ENCODE results near the gene IKZF4. TPM values are rescaled to one million over a fixed set of nuclear protein-coding genes. Genes with fewer than 3 reads are reported as not detected.
"Not testable (repeated sequence)": the region's sequence is repeated elsewhere in the genome, so short reads cannot be mapped to it uniquely, and the experiment has no call there.

IKZF4 gene
- total and polyA plus RNA-seq, 4 experiments from 2014 or later = 0.37 to 7.9 (median 4.7) TPM

DNA sequence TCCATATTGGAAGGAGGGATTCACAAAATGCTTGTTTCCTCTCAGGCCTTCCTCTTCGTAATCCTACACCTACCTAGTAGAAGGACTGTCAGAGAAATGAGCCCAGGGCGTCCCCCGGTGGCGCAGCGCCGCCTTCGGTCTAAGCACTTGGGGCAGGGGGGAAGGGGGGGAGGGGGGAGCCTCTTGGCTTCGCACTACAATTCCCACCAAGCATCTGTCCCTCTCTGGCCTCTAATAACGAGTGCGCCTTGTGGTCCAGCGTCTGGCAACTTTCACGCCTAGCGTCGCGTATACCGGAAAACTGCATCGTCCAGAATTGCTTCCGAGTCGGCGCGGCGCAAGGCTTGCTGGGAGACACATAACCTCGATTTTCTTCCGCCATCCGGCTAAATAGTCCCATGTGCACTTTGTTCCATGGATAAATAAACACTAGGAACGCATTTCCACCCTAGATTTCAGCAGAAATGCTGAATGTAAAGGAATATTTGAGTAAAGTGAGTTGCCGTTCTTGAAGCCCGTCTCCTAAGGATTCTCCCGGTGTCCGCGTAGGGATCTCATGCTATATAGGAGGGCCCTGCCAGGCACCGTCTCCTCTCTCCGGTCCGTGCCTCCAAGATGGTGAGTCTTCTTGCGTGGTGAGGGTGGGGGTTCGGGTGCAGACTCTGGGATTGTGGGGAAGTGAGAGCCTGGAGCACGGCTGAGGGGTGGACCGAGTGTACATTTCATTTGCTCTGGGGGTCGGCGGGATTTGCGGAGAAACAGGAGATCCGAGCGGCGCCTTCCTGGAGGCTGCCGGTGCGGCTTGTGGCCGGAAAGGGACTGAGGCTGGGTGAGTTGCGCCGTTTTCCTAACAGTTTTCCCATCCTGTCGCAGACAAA is 20.9 kb downstream of the IKZF4 start, which contains the start of gene RPS26:
Gene RPS26, plus strand, starts transcription at position 367 of the 878 bp plus-strand sequence. Its CDS starts 249 bp downstream, at position 616.
- H3K27ac Mint-ChIP-seq = peak within 1 kb of the TSS; percentile 96 to 100 (median 99)
- peak; percentile 95 to 98 (median 96) for DNase-seq
- POLR2A ChIA-PET (ENCODE audit: partially characterized antibody) = interaction anchor here (0.9 to 2.2 kb wide), 12 partner anchors 45 to 303 kb away, joined by 3 to 16 read pairs (median 5); partner anchors contain the start of genes DNAJC14, ESYT1, ORMDL2 and PA2G4
- Histone ChIP-seq H3K4me1 (ENCODE audit: insufficient read depth, low read length) (peaks cover 23% of the 10 kb centered on the region), H3K27me3 (ENCODE audit: insufficient read depth, low read length) (no peaks in the 10 kb centered on the region), H3K9me3 (ENCODE audit: control insufficient read depth in 1 of 2, low read length in 2 of 2) (no peaks in the 10 kb centered on the region), H3K36me3 (ENCODE audit: insufficient read depth, low read length) (peaks cover 25% of the 10 kb centered on the region), H3K27ac (ENCODE audit: low read depth, low read length) (peak within 1 kb of the TSS; percentile 87), H3K4me3 (ENCODE audit: low read length in 2 of 2) (peak within 1 kb of the TSS; percentile 94 to 97)
- peaks cover 15 to 45% (median 23%) of the 10 kb centered on the region in 4 donors for H3K4me1 Mint-ChIP-seq
- H3K4me3 Mint-ChIP-seq = peak within 1 kb of the TSS; percentile 98 to 100 (median 99)
- peaks cover 0 to 3% (median 0%) of the 10 kb centered on the region in 8 donors for H3K9me3 Mint-ChIP-seq
- intact Hi-C loops (cut with micrococcal nuclease) = loop anchor here (1.0 to 2.0 kb wide), 8 partner anchors 34 to 303 kb away; partner anchors contain the start of genes PA2G4, SARNP and ZC3H10
- H3K27me3 Mint-ChIP-seq = no peaks in the 10 kb centered on the region
- CTCF ChIA-PET (ENCODE audit: partially characterized antibody) = interaction anchor here (1.2 to 6.7 kb wide), 7 partner anchors 45 to 303 kb away, joined by 3 to 42 read pairs (median 4); partner anchors contain the start of genes SUOX and ZC3H10
- H3K36me3 Mint-ChIP-seq = peaks cover 25 to 43% of the 10 kb centered on the region in 2 donors

DNA sequence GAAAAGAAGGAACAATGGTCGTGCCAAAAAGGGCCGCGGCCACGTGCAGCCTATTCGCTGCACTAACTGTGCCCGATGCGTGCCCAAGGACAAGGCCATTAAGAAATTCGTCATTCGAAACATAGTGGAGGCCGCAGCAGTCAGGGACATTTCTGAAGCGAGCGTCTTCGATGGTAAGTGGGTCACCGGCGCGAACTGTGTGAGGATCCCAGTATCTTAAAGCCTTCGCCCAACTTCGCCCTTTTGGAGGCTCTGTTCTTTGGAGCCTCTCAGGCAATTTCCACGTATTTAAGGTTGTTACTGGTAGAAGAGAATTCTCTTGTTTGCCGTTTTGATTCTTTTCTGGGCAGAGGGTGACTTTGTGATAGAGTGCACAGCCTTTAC is 21.6 kb downstream of the IKZF4 start:
- H3K4me3 Mint-ChIP-seq = peak overlapping the region; percentile 98 to 100 (median 99)
- H3K4me1 ChIP-seq (ENCODE audit: insufficient read depth, low read length) = peaks cover 23% of the 10 kb centered on the region
- intact Hi-C loops (cut with micrococcal nuclease); H3K27me3 ChIP-seq (ENCODE audit: insufficient read depth, low read length); H3K27me3 Mint-ChIP-seq; CTCF ChIA-PET (ENCODE audit: partially characterized antibody); H3K9me3 Mint-ChIP-seq; POLR2A ChIA-PET (ENCODE audit: partially characterized antibody); H3K9me3 ChIP-seq (ENCODE audit: control insufficient read depth in 1 of 2, low read length in 2 of 2); DNase-seq: not testable (repeated sequence)
- H3K36me3 ChIP-seq (ENCODE audit: insufficient read depth, low read length) = peaks cover 25% of the 10 kb centered on the region
- H3K27ac ChIP-seq (ENCODE audit: low read depth, low read length) = peak overlapping the region; percentile 87
- H3K4me3 ChIP-seq (ENCODE audit: low read length in 2 of 2) = peak overlapping the region; percentile 94 to 97
- H3K4me1 Mint-ChIP-seq = peaks cover 18 to 51% (median 26%) of the 10 kb centered on the region in 4 donors
- H3K36me3 Mint-ChIP-seq = peaks cover 19 to 40% of the 10 kb centered on the region in 2 donors
- H3K27ac Mint-ChIP-seq = peak overlapping the region; percentile 96 to 100 (median 99)

DNA sequence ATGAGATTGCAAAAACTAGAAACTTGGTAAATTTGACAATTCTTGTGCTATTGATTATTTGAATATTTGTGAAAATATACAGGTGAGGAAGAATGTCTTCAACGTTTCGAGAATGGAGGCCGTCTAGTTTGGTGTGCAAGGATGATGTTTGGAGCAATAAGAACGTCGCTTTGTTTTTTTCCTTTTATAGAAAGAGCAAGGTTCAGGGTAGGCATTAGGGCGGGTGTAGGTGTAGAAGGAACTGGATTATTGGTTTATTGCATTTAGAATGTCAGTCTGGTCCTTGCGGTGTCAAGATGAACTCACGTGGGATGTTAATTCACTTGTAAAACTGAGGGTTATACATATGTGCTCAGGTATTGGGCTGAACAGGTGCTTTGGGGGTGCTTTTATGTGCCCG is 22.0 kb downstream of the IKZF4 start:
- Histone ChIP-seq H3K4me1 (ENCODE audit: insufficient read depth, low read length) (peaks cover 23% of the 10 kb centered on the region), H3K27ac (ENCODE audit: low read depth, low read length) (peak overlapping the region; percentile 87), H3K27me3 (ENCODE audit: insufficient read depth, low read length) (no peaks in the 10 kb centered on the region), H3K36me3 (ENCODE audit: insufficient read depth, low read length) (peaks cover 25% of the 10 kb centered on the region), H3K4me3 (ENCODE audit: low read length in 2 of 2) (peak overlapping the region; percentile 94 to 97), H3K9me3 (ENCODE audit: control insufficient read depth in 1 of 2, low read length in 2 of 2) (no peaks in the 10 kb centered on the region)
- H3K27me3 Mint-ChIP-seq = no peaks in the 10 kb centered on the region
- H3K9me3 Mint-ChIP-seq = peaks cover 0 to 3% (median 0%) of the 10 kb centered on the region in 8 donors
- peaks cover 18 to 40% of the 10 kb centered on the region in 2 donors for H3K36me3 Mint-ChIP-seq
- POLR2A ChIA-PET (ENCODE audit: partially characterized antibody) = interaction anchor here (0.7 to 5.0 kb wide), 2 partner anchors 21 to 76 kb away, joined by 3 to 55 read pairs; partner anchors contain the start of genes RPL41 and ZC3H10
- DNase-seq = no peak
- H3K4me1 Mint-ChIP-seq = peaks cover 18 to 51% (median 26%) of the 10 kb centered on the region in 4 donors
- CTCF ChIA-PET (ENCODE audit: partially characterized antibody) = no interaction called here
- intact Hi-C loops (cut with micrococcal nuclease) = no loop called here
- peak overlapping the region; percentile 73 to 100 (median 99) for H3K27ac Mint-ChIP-seq
- peak overlapping the region; percentile 98 to 100 (median 99) for H3K4me3 Mint-ChIP-seq

DNA sequence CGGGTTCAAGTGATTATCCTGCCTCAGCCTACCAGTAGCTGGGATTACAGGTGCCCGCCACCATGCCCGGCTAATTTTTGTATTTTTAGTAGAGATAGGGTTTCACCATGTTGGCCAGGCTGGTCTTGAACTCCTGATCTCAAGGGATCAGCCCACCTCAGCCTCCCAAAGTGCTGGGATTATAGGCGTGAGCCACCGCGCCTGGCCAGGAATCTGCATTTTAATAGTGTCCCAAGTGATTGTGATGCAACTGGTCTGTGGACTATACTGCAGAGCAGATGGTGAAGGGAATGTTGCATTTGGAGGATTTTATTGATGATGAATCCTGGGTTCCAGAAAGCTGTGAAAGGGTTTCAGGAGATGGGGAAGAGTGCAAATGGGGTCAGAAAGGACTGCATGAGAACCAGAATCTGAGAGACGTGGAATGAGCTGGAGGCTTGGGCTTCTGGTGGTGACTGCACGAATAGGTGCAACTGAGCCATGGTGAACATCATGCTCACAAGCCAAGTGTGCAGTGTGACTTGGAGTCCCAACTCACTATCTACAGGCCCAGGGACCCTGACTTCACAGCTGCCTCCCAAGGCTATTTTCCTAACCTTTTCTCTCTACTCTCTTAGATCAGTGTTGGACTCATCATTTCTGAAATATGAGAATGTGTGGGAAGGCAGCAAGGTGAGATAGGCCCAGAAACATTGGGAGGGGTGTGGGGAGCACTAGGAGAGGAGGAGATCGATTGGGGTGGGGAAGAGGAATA is 25.4 kb downstream of the IKZF4 start:
- intact Hi-C loops (cut with micrococcal nuclease) = loop anchor here (2.0 kb wide), 3 partner anchors 33 to 419 kb away; no protein-coding TSS in a partner anchor
- POLR2A ChIA-PET (ENCODE audit: partially characterized antibody) = interaction anchor here (0.9 to 5.0 kb wide), 14 partner anchors 24 to 229 kb away, joined by 3 to 55 read pairs (median 4); partner anchors contain the start of genes ERBB3, ESYT1, PA2G4 and RPL41
- no peak overlapping the region for H3K4me3 Mint-ChIP-seq
- Histone ChIP-seq H3K27me3 (ENCODE audit: insufficient read depth, low read length) (no peaks in the 10 kb centered on the region), H3K4me1 (ENCODE audit: insufficient read depth, low read length) (peaks cover 18% of the 10 kb centered on the region), H3K4me3 (ENCODE audit: low read length in 2 of 2) (no peak overlapping the region), H3K27ac (ENCODE audit: low read depth, low read length) (peak overlapping the region; percentile 13), H3K9me3 (ENCODE audit: control insufficient read depth in 1 of 2, low read length in 2 of 2) (no peaks in the 10 kb centered on the region), H3K36me3 (ENCODE audit: insufficient read depth, low read length) (peaks cover 25% of the 10 kb centered on the region)
- H3K36me3 Mint-ChIP-seq = peaks cover 18 to 39% of the 10 kb centered on the region in 2 donors
- DNase-seq = no peak
- peak overlapping the region in 6 of 7 donors; percentile 12 to 96 (median 76) for H3K27ac Mint-ChIP-seq
- CTCF ChIA-PET (ENCODE audit: partially characterized antibody) = interaction anchor here (0.5 to 5.2 kb wide), 17 partner anchors 10 to 1549 kb away, joined by 3 to 41 read pairs (median 3); partner anchors contain the start of genes PA2G4, RAB5B, RPL41 and SMARCC2
- H3K27me3 Mint-ChIP-seq = no peaks in the 10 kb centered on the region
- peaks cover 15 to 36% (median 26%) of the 10 kb centered on the region in 4 donors for H3K4me1 Mint-ChIP-seq
- H3K9me3 Mint-ChIP-seq = peaks cover 0 to 3% (median 0%) of the 10 kb centered on the region in 8 donors

DNA sequence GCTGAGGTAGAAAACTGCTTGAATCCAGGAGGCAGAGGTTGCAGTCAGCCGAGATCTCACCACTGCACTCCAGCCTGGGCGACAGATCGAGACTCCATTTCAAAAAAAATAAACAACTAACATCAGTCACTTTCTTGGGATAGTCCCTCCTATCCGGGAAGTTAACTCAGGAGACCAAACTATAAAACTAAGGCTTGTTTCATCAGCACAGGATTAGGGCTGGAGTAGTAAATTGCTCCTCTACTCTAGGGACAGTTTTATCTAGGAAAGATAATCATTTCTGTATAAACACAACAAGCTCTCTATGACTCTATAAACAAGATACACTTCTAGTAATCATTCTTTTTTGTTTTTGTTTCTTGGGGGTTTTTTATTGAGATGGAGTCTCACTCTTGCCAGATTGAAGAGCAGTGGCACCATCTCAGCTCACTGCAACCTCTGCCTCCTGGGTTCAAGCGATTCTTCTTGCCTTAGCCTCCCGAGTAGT is 32.6 kb downstream of the IKZF4 start:
- no peak overlapping the region for H3K27ac Mint-ChIP-seq
- no peak overlapping the region for H3K4me3 ChIP-seq (ENCODE audit: low read length in 2 of 2)
- no peaks in the 10 kb centered on the region for H3K4me1 ChIP-seq (ENCODE audit: insufficient read depth, low read length)
- H3K27ac ChIP-seq (ENCODE audit: low read depth, low read length) = no peak overlapping the region
- no peaks in the 10 kb centered on the region for H3K36me3 ChIP-seq (ENCODE audit: insufficient read depth, low read length)
- H3K27me3 ChIP-seq (ENCODE audit: insufficient read depth, low read length) = no peaks in the 10 kb centered on the region
- H3K27me3 Mint-ChIP-seq = no peaks in the 10 kb centered on the region
- no peak for DNase-seq
- H3K9me3 ChIP-seq (ENCODE audit: control insufficient read depth in 1 of 2, low read length in 2 of 2) = no peaks in the 10 kb centered on the region
- CTCF ChIA-PET (ENCODE audit: partially characterized antibody) = interaction anchor here (0.6 to 1.0 kb wide), 4 partner anchors 9 to 257 kb away, joined by 3 to 5 read pairs (median 3); partner anchors contain the start of gene PA2G4
- POLR2A ChIA-PET (ENCODE audit: partially characterized antibody) = no interaction called here
- intact Hi-C loops (cut with micrococcal nuclease) = no loop called here
- H3K4me1 Mint-ChIP-seq = peaks cover 3 to 7% (median 6%) of the 10 kb centered on the region in 4 donors
- peaks cover 0 to 3% (median 0%) of the 10 kb centered on the region in 8 donors for H3K9me3 Mint-ChIP-seq
- H3K4me3 Mint-ChIP-seq = no peak overlapping the region
- H3K36me3 Mint-ChIP-seq = no peaks in the 10 kb centered on the region

DNA sequence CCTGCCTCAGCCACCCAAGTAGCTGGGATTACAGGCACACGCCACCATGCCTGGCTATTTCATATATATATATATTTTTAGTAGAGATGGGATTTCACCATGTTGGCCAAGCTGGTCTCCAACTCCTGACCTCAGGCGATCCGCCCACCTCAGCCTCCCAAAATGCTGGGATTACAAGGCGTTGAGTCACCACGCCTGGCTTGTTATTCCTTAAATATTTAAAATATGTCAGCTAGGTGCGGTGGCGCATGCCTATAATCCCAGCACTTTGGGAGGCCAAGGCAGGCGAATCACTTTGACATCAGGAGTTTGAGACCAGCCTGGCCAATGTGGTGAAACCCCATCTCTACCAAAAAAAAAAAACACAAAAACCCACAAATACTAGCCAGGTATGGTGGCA is 39.1 kb downstream of the IKZF4 start:
- ChIA-PET POLR2A (ENCODE audit: partially characterized antibody) (interaction anchor here (1.0 kb wide), 1 partner anchor 22 kb away, joined by 3 read pairs; no protein-coding TSS in a partner anchor), CTCF (ENCODE audit: partially characterized antibody) (interaction anchor here (2.0 kb wide), 1 partner anchor 31 kb away, joined by 7 read pairs; no protein-coding TSS in a partner anchor)
- H3K4me3 ChIP-seq (ENCODE audit: low read length in 2 of 2); H3K9me3 ChIP-seq (ENCODE audit: control insufficient read depth in 1 of 2, low read length in 2 of 2); H3K36me3 ChIP-seq (ENCODE audit: insufficient read depth, low read length); H3K4me1 Mint-ChIP-seq; H3K36me3 Mint-ChIP-seq; H3K27me3 Mint-ChIP-seq; H3K4me1 ChIP-seq (ENCODE audit: insufficient read depth, low read length); H3K27ac Mint-ChIP-seq; H3K4me3 Mint-ChIP-seq; H3K27ac ChIP-seq (ENCODE audit: low read depth, low read length); intact Hi-C loops (cut with micrococcal nuclease); DNase-seq; H3K9me3 Mint-ChIP-seq; H3K27me3 ChIP-seq (ENCODE audit: insufficient read depth, low read length): not testable (repeated sequence)

Data from CD4-positive, alpha-beta memory T cell (primary cell).